ENCODE data around the gene PSAP. TPM values are rescaled to one million over a fixed set of nuclear protein-coding genes. Genes with fewer than 3 reads are reported as not detected.

Gene PSAP
- polyA plus RNA-seq, 1 experiment: 1,979 TPM

DNA sequence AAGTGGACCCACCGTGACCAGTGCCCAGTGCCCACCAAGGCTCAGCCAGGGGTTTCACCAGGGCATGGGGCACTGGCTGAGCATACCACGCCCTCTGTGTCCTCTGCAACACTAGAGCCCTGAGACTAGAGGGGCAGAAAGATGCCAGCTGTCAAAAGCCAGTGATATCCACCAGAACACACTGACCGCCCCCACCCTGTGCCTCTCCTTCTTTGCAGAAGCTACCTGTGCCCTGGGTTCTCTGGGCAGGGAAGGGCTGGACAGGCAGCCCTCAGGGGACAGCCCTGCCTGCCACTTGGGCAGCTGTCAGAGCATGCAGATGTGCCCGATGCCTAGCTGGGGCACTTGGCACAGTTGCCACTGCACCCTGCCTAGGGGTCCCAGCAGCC, 78.2 kb downstream of the PSAP start:
- ChIA-PET CTCF (interaction anchor here (0.7 to 6.3 kb wide), 37 partner anchors 9 to 453 kb away, joined by 3 to 50 read pairs (median 5); no protein-coding TSS in a partner anchor), POLR2A (interaction anchor here (0.6 kb wide), 1 partner anchor 14 kb away, joined by 4 read pairs; no protein-coding TSS in a partner anchor)
- peaks cover 1% of the 10 kb centered on the region; the same call in 1 of the 2 replicates for H3K36me3 ChIP-seq (ENCODE audit: control insufficient read depth, insufficient read depth, low read length)

DNA sequence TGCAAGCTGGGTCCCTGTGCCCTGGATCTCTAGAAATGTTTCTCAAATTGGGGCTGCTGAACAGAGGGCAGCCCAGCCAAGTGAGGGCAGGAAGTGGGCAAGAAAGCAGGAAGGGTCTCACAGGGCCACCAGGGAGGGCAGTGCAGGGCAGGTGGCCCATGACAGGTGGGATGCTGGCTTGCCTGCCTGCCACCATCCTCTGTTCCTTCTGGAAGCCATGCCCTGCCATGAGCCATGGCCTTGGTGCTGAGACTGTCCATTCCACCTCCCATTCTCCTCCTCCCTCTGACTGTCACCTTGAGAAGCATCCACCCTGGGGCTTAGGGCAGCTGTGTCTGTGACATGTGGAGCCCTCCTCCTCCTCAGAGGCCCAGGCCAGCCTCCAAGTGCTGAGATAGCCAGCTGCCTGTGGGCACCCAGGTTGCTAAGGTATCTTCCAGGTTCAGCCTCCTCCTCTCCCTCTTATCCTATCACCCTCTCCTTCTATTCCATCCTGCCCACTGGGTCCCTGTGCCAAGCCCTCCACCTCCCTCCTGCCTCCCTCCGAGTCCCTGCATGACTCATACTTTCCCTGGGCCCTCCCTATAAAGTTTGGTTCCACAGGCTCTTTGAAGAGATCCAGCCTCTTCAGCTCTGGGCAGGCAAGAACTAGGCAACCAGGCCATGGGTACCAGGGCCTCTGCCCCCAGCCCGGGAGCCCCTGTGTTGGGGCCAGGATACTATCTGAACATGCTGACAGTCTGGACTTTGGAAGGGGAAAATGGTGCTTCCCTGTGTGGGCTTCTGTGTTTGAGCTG, 79.0 kb downstream of the PSAP start:
- TF ChIP-seq, protein P1, sequence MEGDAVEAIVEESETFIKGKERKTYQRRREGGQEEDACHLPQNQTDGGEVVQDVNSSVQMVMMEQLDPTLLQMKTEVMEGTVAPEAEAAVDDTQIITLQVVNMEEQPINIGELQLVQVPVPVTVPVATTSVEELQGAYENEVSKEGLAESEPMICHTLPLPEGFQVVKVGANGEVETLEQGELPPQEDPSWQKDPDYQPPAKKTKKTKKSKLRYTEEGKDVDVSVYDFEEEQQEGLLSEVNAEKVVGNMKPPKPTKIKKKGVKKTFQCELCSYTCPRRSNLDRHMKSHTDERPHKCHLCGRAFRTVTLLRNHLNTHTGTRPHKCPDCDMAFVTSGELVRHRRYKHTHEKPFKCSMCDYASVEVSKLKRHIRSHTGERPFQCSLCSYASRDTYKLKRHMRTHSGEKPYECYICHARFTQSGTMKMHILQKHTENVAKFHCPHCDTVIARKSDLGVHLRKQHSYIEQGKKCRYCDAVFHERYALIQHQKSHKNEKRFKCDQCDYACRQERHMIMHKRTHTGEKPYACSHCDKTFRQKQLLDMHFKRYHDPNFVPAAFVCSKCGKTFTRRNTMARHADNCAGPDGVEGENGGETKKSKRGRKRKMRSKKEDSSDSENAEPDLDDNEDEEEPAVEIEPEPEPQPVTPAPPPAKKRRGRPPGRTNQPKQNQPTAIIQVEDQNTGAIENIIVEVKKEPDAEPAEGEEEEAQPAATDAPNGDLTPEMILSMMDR (IDR thresholded peaks at IDR 0.05; ENCODE audit: insufficient read depth, low read depth, low read length): no peak
- ChIA-PET POLR2A (no interaction called here), CTCF (interaction anchor here (0.5 to 6.3 kb wide), 19 partner anchors 15 to 452 kb away, joined by 3 to 50 read pairs (median 7); no protein-coding TSS in a partner anchor)
- Histone ChIP-seq H3K27me3 (ENCODE audit: control insufficient read depth, insufficient read depth, low read length) (no peaks in the 10 kb centered on the region), H3K36me3 (ENCODE audit: control insufficient read depth, insufficient read depth, low read length) (peaks cover 1% of the 10 kb centered on the region; the same call in 1 of the 2 replicates), H3K4me3 (ENCODE audit: low read depth, low read length) (peak overlapping the region; percentile 85)
- DNase-seq (ENCODE audit: low read depth): peak; percentile 39

More for the DNA sequence above, 78.2 kb downstream of the PSAP start:
- H3K4me3 ChIP-seq (ENCODE audit: low read depth, low read length): peak overlapping the region; percentile 85
- H3K27me3 ChIP-seq (ENCODE audit: control insufficient read depth, insufficient read depth, low read length): no peaks in the 10 kb centered on the region
- no peak for DNase-seq (ENCODE audit: low read depth)
- TF ChIP-seq, protein P1 (IDR thresholded peaks at IDR 0.05; ENCODE audit: insufficient read depth, low read depth, low read length): no peak

DNA sequence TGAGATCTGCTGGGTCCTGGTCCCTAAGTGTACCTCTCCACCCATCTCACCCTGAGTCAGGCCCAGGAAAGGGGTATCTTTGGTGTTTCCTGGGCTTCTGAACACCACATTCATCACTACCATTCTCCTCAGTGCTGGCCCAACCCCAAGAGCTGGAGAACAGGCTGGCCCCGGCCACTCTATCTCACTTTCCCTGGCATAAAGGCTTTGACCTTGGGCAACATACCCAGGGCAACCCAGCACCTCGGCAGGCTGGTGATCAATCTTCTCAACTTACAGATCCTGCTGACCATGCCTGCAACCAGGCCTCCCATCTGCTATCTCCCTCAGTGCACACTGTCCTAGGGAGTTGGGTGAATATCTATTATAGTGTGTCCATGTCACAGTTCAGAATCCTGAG, 79.8 kb downstream of the PSAP start:
- no peak for DNase-seq (ENCODE audit: low read depth)
- no peaks in the 10 kb centered on the region for H3K27me3 ChIP-seq (ENCODE audit: control insufficient read depth, insufficient read depth, low read length)
- TF ChIP-seq, protein P1 (IDR thresholded peaks at IDR 0.05; ENCODE audit: insufficient read depth, low read depth, low read length): no peak
- H3K4me3 ChIP-seq (ENCODE audit: low read depth, low read length): peak overlapping the region; percentile 85; the same call in 1 of the 2 replicates
- CTCF ChIA-PET: interaction anchor here (2.5 to 3.8 kb wide), 3 partner anchors 14 to 75 kb away, joined by 8 to 50 read pairs (median 31); no protein-coding TSS in a partner anchor
- peaks cover 1% of the 10 kb centered on the region; the same call in 1 of the 2 replicates for H3K36me3 ChIP-seq (ENCODE audit: control insufficient read depth, insufficient read depth, low read length)
- POLR2A ChIA-PET: no interaction called here

DNA sequence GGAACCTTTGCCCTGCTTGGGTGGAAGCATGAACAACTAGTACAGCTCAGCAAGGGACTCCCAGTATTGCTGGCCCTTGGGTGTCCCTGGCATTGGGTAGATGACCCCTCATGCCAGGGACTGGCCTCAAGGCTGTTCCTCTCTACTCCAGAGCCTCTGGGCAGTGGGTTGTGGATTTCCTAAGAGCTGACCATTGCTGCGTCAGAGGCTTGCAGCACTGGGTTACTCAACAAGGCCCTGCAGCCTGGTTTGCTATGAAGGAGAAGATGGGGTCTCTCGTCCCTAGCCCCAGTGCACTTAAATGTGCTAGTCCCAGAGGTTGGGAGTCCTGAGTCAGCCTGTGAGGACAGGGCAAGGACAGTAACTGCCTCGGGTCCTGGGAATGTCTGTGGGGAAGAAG, 80.3 kb downstream of the PSAP start:
- Histone ChIP-seq H3K4me3 (ENCODE audit: low read depth, low read length) (0 out of 2 replicates have a peak overlapping the region, but pooled peaks have one; percentile 85), H3K36me3 (ENCODE audit: control insufficient read depth, insufficient read depth, low read length) (peaks cover 3% of the 10 kb centered on the region; the same call in 1 of the 2 replicates), H3K27me3 (ENCODE audit: control insufficient read depth, insufficient read depth, low read length) (no peaks in the 10 kb centered on the region)
- no peak for DNase-seq (ENCODE audit: low read depth)
- TF ChIP-seq, protein P1 (IDR thresholded peaks at IDR 0.05; ENCODE audit: insufficient read depth, low read depth, low read length): no peak
- POLR2A ChIA-PET: no interaction called here
- CTCF ChIA-PET: interaction anchor here (3.5 to 3.8 kb wide), 2 partner anchors 14 to 75 kb away, joined by 31 to 50 read pairs; no protein-coding TSS in a partner anchor

DNA sequence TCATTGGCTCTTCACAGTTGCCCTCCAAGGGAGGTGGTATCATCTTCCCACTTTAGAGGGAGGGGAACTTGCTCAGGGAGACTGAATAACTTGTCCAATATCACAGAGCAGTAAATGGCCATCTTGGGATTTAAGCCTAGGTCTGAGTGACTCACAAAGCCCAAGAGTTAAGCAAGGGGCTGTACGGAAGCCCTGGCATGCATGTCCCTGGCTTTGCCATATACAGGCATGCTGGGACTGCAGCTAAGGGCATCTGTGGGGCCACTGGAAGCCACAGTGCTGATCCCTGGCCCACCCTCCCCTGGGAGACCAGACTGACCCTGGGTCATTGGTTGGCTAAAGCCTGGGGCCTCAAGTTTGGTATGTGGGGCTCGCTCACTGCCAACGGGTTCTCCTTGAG, 80.8 kb downstream of the PSAP start:
- Histone ChIP-seq H3K4me3 (ENCODE audit: low read depth, low read length) (no peak overlapping the region), H3K27me3 (ENCODE audit: control insufficient read depth, insufficient read depth, low read length) (no peaks in the 10 kb centered on the region), H3K36me3 (ENCODE audit: control insufficient read depth, insufficient read depth, low read length) (peaks cover 3% of the 10 kb centered on the region; the same call in 1 of the 2 replicates)
- CTCF ChIA-PET: no interaction called here
- no peak for DNase-seq (ENCODE audit: low read depth)
- TF ChIP-seq, protein P1 (IDR thresholded peaks at IDR 0.05; ENCODE audit: insufficient read depth, low read depth, low read length): no peak
- POLR2A ChIA-PET: no interaction called here
